Raji (cell line): ENCODE measurements around the gene HEPHL1.

ENCODE experiments used
- POLR2A ChIP-seq: IDR thresholded peaks from 2 replicates; pipeline ENCODE4 v1.6.1; 2011; ENCODE audit warnings: low read depth, low read length, control low read depth; ENCODE audit not compliant: insufficient read depth

Gene HEPHL1

GRCh38 chr11:94058630-94059029 is 37.5 kb downstream of the HEPHL1 start:
- TF ChIP-seq POLR2A = no peak

GRCh38 chr11:94059065-94059464 is 37.9 kb downstream of the HEPHL1 start:
- TF ChIP-seq POLR2A = no peak

- TF ChIP-seq POLR2A = no peak
Observed at GRCh38 chr11:94060401-94060800, 39.2 kb downstream of the HEPHL1 start.

- no peak for TF ChIP-seq POLR2A
Observed at GRCh38 chr11:94062360-94062759, 41.2 kb downstream of the HEPHL1 start.

- TF ChIP-seq POLR2A = no peak
Observed at GRCh38 chr11:94066901-94067429, 45.8 kb downstream of the HEPHL1 start.

- TF ChIP-seq POLR2A = no peak
Observed at GRCh38 chr11:94068764-94069163, 47.6 kb downstream of the HEPHL1 start.

- TF ChIP-seq POLR2A = no peak
Observed at GRCh38 chr11:94077552-94078293, 56.6 kb downstream of the HEPHL1 start.

- no peak for TF ChIP-seq POLR2A
Observed at GRCh38 chr11:94084164-94084563, 63.0 kb downstream of the HEPHL1 start.

GRCh38 chr11:94088906-94089305 is 67.8 kb downstream of the HEPHL1 start:
- no peak for TF ChIP-seq POLR2A

- TF ChIP-seq POLR2A = no peak
Observed at GRCh38 chr11:94089341-94089740, 68.2 kb downstream of the HEPHL1 start.

- TF ChIP-seq POLR2A = no peak
Observed at GRCh38 chr11:94090401-94090800, 69.2 kb downstream of the HEPHL1 start.

- no peak for TF ChIP-seq POLR2A
Observed at GRCh38 chr11:94091091-94091490, 69.9 kb downstream of the HEPHL1 start.

- TF ChIP-seq POLR2A = no peak
Observed at GRCh38 chr11:94100253-94100652, 79.1 kb downstream of the HEPHL1 start.

GRCh38 chr11:94103471-94103870 is 82.3 kb downstream of the HEPHL1 start:
- no peak for TF ChIP-seq POLR2A

GRCh38 chr11:94104734-94105133 is 83.6 kb downstream of the HEPHL1 start:
- no peak for TF ChIP-seq POLR2A

- TF ChIP-seq POLR2A = no peak
Observed at GRCh38 chr11:94106716-94107115, 85.6 kb downstream of the HEPHL1 start.

- no peak for TF ChIP-seq POLR2A
Observed at GRCh38 chr11:94107363-94107762, 86.2 kb downstream of the HEPHL1 start.
